Measurements from ENCODE around the gene PTPRN2.

PTPRN2 gene

GRCh38 chr7:158602905-158603772 is 15.5 kb upstream of the PTPRN2 start:
- no peak for DNase-seq (ENCODE audit: low read depth in 2 of 2, low spot score in 1 of 2)

DNA sequence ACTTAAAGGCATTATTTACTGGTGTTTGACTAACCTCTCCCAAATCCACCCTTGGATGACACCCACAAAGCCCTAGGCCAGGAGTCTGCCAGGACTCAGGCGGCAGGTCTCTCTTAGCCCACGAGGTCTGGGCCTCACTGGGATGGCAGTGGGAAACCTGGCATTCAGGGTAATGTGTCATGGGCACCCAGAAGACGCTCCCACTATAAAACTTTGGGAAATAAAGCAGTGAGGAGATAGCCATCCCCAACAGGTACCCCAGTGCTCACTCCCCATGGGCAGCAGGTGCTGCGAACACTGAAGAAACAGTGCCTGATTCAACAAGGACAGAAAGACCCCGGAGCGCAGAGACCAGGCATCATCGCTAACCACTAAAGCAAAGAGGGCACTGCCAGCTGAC is 14.4 kb upstream of the PTPRN2 start:
- DNase-seq (ENCODE audit: low read depth in 2 of 2, low spot score in 1 of 2): no peak

- DNase-seq (ENCODE audit: low read depth in 2 of 2, low spot score in 1 of 2): no peak
Measured at GRCh38 chr7:158601090-158601489, 13.5 kb upstream of the PTPRN2 start.

GRCh38 chr7:158596745-158597144 is 9.1 kb upstream of the PTPRN2 start:
- no peak for DNase-seq (ENCODE audit: low read depth in 2 of 2, low spot score in 1 of 2)

- DNase-seq (ENCODE audit: low read depth in 2 of 2, low spot score in 1 of 2): no peak
Measured at GRCh38 chr7:158596309-158596708, 8.7 kb upstream of the PTPRN2 start.

DNA sequence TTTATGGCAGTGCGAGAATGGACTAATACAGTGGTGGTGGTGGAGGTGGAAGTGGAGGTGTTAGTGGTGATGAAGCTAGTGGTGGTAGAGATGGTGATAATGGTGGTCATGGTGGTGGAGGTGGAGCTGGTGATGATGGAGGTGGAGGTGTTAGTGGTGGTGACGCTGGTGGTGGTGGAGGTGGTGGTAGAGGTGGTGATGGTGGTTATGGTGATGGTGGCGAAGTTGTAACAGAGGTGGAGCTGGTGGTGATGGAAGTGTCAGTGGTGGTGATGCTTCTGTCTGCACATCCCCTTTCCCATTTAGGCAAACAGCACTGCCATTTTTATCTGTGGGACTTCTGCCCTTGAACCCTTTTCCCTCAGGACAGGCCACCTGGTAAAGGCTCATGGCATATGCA is 7.4 kb upstream of the PTPRN2 start:
- DNase-seq (ENCODE audit: low read depth in 2 of 2, low spot score in 1 of 2): no peak

DNA sequence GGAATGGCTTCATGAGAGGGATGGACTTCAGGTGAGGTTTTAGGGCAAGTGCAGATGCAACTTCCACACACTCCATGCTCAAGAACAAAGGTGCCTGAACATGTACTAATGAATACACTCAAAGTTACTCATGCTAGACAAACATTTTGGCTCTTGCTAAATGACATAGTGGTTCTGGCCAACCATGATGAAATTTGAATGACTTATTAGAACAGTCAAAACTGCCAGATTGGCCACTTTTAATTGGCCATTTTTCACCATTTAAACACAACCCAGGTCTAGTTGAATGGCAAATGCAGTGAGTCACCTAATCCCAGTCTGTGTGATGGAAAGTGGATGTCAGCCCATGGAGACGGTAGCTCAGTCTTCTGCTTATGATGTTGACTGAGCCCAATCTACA is 4.9 kb upstream of the PTPRN2 start:
- DNase-seq (ENCODE audit: low read depth in 2 of 2, low spot score in 1 of 2): no peak

DNA sequence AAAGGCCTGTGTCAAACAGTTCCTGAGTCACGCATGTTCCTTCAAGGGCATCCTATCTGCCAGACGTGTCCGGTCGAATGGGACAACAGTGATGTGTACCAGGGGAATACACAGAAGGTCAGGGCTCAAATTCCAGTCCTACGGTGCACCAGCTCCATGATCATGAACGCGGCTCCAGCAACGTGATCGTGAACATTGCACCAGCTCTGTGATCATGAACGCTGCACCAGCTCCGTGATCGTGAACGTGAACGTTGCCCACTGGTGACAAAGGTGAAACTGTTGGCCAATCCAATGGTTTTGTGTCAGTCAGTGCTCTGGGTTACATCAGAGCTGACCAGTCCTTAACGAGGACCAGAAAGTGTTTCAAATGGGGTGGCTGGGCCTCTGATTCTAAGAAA is 4.3 kb upstream of the PTPRN2 start:
- DNase-seq (ENCODE audit: low read depth in 2 of 2, low spot score in 1 of 2): no peak

DNA sequence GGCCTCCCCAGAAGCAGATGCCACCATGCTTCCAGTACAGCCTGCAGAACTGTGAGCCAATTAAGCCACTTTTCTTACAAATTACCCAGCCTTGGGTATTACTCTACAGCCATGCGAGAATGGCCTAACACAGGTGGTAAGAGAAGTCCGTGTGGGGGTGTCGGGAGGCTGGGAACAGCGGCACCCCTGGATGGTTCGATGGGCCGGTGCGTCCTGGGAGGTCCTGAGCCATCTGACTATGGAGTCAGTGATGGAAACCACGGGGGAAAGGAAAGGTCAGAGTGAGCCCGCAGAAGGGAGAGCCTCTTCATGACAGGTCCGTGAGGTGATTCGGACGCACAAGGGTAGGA is 2.5 kb upstream of the PTPRN2 start:
- no peak for DNase-seq (ENCODE audit: low read depth in 2 of 2, low spot score in 1 of 2)

DNA sequence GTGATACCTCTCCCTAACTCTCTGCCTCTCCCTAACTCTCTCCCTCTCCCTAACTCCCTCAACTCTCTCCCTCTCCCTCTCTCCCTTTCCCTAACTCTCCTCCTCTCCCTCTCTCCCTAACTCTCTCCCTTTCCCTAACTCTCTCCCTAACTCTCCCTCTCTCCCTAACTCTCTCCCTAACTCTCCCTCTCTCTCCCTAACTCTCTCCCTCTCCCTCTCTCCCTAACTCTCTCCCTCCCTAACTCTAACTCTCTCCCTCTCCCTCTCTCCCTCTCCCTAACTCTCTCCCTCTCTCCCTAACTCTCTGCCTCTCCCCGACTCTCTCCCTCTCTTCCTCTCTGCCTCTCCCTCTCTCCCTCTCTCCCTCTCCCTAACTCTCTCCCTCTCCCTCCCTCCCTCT is 2.0 kb upstream of the PTPRN2 start:
- no peak for DNase-seq (ENCODE audit: low read depth in 2 of 2, low spot score in 1 of 2)

DNA sequence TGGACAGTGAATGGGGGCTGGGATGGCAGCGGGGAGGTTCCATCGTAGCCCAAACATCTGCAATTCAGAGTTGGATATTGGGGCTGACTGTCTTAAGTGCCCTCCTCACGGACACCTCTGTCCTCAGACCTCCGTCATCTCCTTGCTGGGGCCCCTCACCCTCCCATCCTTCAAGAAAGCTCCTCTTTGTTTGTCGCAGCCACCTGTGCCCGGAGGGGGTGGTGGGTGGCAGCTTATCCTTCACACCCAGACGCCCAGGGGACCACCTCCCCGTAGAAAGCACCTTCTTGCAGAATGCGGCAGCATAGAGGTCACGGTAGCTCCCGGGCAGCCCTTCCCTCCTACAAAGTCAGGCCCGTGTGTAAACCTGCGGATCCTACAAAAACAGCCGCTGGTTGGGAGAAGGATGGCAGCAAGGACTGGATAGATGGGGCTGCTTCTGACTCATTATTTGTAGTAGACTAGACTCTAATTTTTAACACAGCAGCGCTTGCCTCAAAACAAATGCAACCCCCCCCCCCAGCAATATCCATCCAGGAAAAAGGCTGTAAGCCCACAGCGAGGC is 1.3 kb upstream of the PTPRN2 start:
- no peak for DNase-seq (ENCODE audit: low read depth in 2 of 2, low spot score in 1 of 2)

DNA sequence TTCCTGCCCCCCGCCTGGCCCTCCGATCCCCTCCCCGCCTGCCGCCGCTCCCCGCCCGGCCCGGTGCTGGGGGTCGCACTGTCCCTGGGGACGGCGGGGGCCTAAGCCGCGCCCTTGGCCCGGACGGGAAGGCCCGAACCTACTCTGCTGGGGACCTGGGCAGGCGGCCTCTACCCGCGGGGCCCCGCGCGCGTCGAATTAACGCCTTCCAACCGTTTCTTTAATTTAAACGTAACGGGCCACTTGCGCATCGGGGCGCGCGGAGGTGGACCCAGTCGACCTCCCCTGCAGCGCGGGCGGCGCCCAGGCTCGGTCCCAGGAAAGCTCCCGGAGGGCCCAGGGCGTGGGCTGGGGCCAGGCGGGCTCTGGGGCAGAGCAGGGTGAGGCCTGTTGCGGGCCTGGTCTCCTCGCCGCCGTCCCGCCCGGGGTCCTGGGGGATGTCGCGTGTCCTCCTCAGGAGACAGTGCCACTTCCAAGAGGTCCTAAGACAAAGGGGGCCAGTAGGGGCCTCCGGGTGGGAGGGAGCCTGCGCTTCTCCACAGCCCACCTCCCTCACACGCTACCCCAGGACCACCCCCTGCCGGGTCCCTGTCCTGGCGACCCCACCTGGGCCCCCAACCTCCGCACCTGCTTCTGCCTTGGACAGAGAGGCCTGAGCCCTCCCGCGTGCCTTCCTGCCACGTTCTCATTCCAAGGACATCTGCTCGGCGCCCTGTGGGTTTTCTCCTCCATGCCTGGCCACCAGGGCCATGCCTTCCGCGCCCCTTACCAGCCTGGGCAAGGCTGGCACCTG is 658 bp upstream of the PTPRN2 start:
- no peak for DNase-seq (ENCODE audit: low read depth in 2 of 2, low spot score in 1 of 2)

- no peak for DNase-seq (ENCODE audit: low read depth in 2 of 2, low spot score in 1 of 2)
Measured at GRCh38 chr7:158586499-158587161, 993 bp downstream of the PTPRN2 start.

DNA sequence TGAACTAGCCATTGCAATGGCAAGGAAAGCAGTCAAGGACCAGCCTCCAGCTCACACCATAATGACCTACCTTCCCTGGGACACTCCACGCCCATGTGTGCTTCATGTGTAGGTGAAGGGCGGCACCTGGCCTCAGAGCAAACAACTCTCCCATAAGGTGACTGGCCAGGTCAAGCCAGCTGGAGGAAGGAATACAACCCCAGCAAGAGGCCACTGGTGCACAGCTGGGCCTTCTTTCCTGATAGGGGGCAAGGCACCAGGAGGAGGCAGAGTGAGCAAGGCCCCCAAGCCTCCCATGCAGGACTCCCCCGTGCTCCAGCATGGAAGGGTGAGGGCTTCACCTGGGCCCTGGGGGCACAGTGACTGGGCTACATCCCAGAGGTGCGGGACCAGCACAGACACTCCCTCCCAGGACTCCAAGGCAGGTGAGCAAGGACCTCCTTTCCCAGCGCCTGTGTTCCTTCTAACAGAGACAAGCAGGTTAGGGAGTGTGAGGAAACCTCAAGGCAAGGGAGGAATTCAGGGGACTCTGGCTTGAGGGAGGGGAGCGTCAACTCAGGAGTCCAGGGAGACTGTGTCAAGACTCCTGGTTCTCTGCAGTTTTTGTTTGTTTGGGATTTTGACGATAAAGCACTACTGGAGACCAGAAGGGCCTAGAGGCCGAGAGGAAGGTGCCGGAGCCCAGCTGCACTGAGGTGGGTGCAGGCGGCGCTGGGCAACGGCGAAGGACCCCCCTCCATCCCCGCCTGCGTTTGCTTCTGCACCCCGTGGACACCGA is 1.7 kb downstream of the PTPRN2 start:
- no peak for DNase-seq (ENCODE audit: low read depth in 2 of 2, low spot score in 1 of 2)

- no peak for DNase-seq (ENCODE audit: low read depth in 2 of 2, low spot score in 1 of 2)
Measured at GRCh38 chr7:158584407-158584806, 3.2 kb downstream of the PTPRN2 start.

DNA sequence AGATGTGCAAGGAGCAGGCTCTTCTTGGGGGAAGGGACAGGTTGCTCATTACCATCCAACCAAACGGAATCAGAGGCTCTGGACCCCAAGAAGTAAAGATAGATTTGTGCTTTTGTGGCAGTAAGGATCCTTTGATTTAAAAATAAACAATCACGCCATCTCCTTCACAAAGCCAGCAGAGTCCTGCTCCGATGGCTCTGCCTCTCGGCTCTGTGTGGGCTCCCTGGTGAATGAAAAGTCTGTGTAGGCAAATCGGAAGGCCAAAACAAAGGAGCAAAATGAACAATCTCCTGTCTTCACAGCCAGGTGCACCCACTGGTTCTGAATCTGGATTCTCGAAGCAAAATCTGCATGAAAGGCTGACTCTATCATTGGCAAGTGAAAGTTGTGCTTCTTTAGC is 3.8 kb downstream of the PTPRN2 start:
- no peak for DNase-seq (ENCODE audit: low read depth in 2 of 2, low spot score in 1 of 2)

DNA sequence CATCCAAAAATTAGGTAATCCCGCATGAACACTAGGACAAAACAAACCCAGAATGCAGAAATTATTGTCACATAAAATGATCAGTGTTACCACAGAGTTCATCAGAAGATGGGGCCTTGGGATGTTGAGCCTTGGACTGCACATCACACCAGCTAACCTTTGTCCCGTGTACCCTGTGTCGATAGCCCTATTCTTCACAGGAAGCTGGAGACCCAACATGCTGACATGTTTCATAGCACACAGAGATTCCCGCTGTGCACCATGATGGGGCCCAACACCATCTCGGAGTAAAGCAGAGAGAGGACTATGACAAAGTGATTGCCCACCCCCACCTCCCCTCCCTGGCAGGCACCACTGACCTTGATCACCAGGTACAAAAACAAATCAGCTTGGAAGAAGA is 4.5 kb downstream of the PTPRN2 start:
- DNase-seq (ENCODE audit: low read depth in 2 of 2, low spot score in 1 of 2): no peak

DNA sequence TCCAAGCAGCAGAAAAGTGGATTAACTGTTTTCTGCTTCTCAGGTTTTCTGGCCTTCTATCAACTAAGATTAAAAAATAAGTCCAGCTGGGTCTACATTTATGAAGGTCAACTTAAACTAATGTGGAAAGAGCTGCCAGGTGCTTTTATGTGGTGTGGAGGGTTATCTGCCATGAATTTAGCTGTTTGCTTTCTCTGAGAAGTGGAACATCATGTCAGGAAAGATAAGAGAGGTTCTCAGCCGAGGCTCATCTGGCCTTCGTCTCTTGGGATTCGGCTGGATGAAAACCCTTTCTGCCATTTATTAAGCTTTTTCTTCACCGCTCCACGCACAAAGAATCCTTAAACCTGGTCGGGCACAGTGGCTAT is 5.5 kb downstream of the PTPRN2 start:
- DNase-seq (ENCODE audit: low read depth in 2 of 2, low spot score in 1 of 2): no peak

GRCh38 chr7:158581440-158582088 is 6.1 kb downstream of the PTPRN2 start:
- no peak for DNase-seq (ENCODE audit: low read depth in 2 of 2, low spot score in 1 of 2)

Data from stimulated activated CD8-positive, alpha-beta memory T cell treated with anti-CD3 and anti-CD28 coated beads, Interleukin-4, amount 100 ng/mL, for 4 hours (primary cell).